HG03520 (cell line): ENCODE results near the gene DENND2C.

Experiments used
- ATAC-seq: cut with Tn5 transposase; IDR thresholded peaks from one replicate; pipeline ENCODE4 v1.9.1; 2021; ENCODE audit warnings: mild to moderate bottlenecking, moderate library complexity; ENCODE audit not compliant: unreplicated experiment

The DENND2C gene

GRCh38 chr1:114549137-114549536, 120.7 kb downstream of the DENND2C start:
- no peak for ATAC-seq

GRCh38 chr1:114547076-114547475, 122.8 kb downstream of the DENND2C start:
- ATAC-seq = no peak

DNA sequence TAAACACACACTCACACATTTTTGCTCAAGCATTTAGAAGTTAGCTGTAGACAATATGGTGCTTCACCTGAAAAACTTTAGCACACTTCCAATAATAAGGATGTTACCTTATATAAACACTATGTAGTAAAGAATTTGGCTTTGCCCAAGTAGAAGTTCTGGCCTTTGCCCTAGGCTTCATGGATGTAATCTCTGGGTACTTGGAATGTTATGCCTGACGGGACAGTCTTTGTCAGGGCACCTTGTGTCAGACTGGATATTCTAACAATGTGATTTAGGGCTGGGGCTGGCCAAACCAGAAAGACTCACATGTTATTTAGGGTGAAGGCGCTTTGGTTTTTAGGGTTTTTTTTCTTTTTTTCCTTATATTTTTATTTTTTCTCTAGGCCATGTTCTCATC, 124.1 kb downstream of the DENND2C start:
- no peak for ATAC-seq

DNA sequence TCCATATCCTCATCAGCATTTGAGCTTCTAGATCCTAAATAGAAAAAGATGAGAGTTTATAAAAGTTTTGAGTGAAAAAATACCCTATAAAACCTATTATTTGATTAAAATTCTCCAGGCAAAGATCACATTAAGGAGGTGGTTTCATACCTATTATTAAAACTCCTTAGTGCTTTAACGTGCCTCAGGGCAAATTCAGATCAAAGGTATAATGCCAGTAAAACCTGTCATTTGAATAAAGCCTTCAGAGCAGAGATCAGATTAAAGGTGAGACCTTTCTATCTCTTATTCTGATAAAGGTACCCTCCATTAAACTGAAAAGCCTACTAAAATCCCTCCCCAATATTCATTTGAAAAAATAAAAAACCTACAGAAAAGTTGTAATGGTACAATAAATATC, 124.5 kb downstream of the DENND2C start:
- ATAC-seq = no peak

GRCh38 chr1:114540821-114541220, 129.0 kb downstream of the DENND2C start:
- no peak for ATAC-seq

DNA sequence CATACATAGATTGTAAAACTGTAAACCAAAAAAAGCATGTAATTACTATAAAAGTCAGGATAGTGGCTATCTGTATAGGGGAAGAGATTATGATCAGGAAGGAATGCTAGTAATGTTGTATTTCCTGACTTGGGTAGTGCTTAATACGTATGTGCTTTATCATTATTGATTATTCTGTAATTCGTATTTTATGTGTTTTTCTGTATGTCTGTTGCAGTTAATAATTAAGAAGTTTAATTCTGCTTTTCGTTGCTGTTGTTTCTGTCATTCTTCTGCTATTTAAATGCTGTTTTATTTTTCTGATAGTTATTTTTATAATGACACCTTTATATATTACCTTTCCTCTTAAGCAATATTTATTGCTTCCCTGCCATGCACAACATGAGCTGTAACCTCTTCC, 129.6 kb downstream of the DENND2C start:
- no peak for ATAC-seq

GRCh38 chr1:114536043-114536442, 133.8 kb downstream of the DENND2C start:
- no peak for ATAC-seq

DNA sequence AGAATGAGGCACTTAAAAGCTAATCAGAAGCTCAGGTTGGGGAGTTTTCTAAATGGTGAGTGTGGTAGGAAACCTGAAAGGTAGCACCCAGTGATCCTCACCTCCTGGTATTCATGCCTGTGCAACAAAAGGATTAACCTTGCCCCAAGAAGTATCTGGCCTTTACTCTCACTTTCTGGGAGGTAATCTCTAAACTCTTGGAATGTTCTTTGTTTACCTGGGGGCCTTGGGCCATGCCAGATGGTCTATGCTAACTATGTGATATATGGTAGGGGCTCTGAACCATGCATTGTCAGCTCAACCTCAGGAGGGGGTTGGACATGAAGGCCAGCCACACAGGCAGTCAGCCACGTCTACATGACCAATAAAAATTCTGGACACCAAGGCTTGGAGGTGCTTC, 134.4 kb downstream of the DENND2C start:
- no peak for ATAC-seq
